GM12874 (cell line): ENCODE data around the gene TSSC4.
A peak's percentile ranks its signal among the peaks of the same experiment; 100 is the strongest.

Experiments
- CTCF ChIP-seq: IDR thresholded peaks from 2 replicates; pipeline ENCODE4 v1.5.1; 2011; ENCODE audit warnings: low read depth, mild to moderate bottlenecking, control low read depth, low read length, moderate library complexity; ENCODE audit not compliant: insufficient read depth

TSSC4 gene

GRCh38 chr11:2385156-2386151 is 15.1 kb upstream of the TSSC4 start:
- TF ChIP-seq CTCF: no peak

- TF ChIP-seq CTCF: no peak
Observed at GRCh38 chr11:2386591-2386990, 14.0 kb upstream of the TSSC4 start.

- no peak for TF ChIP-seq CTCF
Observed at GRCh38 chr11:2387266-2387987, 13.1 kb upstream of the TSSC4 start.

GRCh38 chr11:2388431-2389376 is 11.8 kb upstream of the TSSC4 start:
- no peak for TF ChIP-seq CTCF

GRCh38 chr11:2389377-2390026 is 11.0 kb upstream of the TSSC4 start:
- peak; percentile 27; the same call in 1 of the 2 replicates for TF ChIP-seq CTCF

- TF ChIP-seq CTCF: no peak
Observed at GRCh38 chr11:2390091-2390724, 10.3 kb upstream of the TSSC4 start.
